Brain microvascular endothelial cell (primary cell): ENCODE data around the gene PKP4.
"Not testable (repeated sequence)": the region's sequence is repeated elsewhere in the genome, so short reads cannot be mapped to it uniquely, and the experiment has no call there.

Source experiments
- DNase-seq: peaks from one replicate; pipeline ENCODE4 v3.0.0-alpha.2; 2020
- H3K27ac ChIP-seq: fragments of 250-450 bp; sonication (Bioruptor Pico); 2 replicates; pipeline ENCODE4 v1.5.1; 2020; ENCODE audit warnings: mild to moderate bottlenecking, moderate library complexity
- H3K27me3 ChIP-seq: fragments of 250-450 bp; sonication (Bioruptor Pico); replicated peaks from 2 replicates; pipeline ENCODE4 v1.5.1; 2020; ENCODE audit warnings: mild to moderate bottlenecking
- H3K36me3 ChIP-seq: fragments of 250-450 bp; sonication (Bioruptor Pico); replicated peaks from 2 replicates; pipeline ENCODE4 v1.5.1; 2020; ENCODE audit warnings: mild to moderate bottlenecking
- H3K4me3 ChIP-seq: 2 replicates; pipeline ENCODE4 v1.5.1; 2011; ENCODE audit warnings: low read depth, mild to moderate bottlenecking, control low read depth, low read length, moderate library complexity
- in situ Hi-C: cut with HindIII; loops from 2 replicates; pipeline ENCODE4 v1.10.0; 2017; ENCODE audit warnings: low sequenced_read_pairs, low pct_ligation_motif_present
- TF ChIP-seq, protein P1 (sequence below): IDR thresholded peaks from 2 replicates; pipeline ENCODE4 v1.5.1; 2011; ENCODE audit warnings: low read depth, mild to moderate bottlenecking, moderate library complexity, low read length, control low read depth, inconsistent platforms; ENCODE audit errors: missing control alignments

Gene PKP4

DNA sequence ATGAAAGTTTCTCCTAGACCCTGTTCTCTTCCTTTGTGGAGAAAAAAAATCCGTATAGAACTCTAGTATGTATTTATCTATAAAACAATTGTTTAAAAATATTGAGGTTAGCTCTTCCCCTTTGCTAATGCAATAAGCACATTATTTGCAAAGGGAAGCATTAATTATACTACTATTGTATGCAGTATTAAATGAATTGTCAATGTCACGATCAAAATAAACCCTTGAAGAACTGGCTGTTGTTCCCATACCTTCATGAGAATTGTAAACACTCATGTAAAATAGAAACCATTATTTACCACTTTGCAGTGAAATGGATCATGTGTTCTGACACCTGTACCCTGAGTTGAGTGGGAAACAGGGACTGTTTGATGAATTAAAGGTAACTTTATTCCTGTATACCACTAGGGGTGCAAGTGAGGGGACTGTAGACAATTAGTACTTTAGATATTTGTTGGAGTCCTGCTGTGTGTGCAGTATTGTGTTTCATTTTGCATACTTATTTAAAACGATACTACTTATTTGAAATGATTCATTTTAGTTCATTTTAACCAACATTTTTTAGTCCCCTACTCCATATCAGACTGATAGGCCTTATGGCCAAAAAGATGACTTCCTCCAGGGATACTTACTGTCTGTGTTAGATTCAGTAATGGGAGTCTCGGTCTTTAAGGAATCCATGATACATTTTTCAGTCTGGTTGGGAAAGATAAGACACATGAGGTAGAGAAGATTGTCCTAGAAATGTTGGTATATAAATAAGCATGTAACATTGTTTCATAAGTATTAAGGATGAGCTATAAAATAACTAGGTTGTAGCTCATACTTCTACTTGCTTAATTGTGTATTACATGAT is 7.9 kb downstream of the PKP4 start:
- no peak for DNase-seq
- no peaks in the 10 kb centered on the region for H3K36me3 ChIP-seq
- no peaks in the 10 kb centered on the region for H3K27me3 ChIP-seq
- TF ChIP-seq, protein P1, sequence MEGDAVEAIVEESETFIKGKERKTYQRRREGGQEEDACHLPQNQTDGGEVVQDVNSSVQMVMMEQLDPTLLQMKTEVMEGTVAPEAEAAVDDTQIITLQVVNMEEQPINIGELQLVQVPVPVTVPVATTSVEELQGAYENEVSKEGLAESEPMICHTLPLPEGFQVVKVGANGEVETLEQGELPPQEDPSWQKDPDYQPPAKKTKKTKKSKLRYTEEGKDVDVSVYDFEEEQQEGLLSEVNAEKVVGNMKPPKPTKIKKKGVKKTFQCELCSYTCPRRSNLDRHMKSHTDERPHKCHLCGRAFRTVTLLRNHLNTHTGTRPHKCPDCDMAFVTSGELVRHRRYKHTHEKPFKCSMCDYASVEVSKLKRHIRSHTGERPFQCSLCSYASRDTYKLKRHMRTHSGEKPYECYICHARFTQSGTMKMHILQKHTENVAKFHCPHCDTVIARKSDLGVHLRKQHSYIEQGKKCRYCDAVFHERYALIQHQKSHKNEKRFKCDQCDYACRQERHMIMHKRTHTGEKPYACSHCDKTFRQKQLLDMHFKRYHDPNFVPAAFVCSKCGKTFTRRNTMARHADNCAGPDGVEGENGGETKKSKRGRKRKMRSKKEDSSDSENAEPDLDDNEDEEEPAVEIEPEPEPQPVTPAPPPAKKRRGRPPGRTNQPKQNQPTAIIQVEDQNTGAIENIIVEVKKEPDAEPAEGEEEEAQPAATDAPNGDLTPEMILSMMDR: peak; percentile 56
- no peak overlapping the region for H3K4me3 ChIP-seq
- H3K27ac ChIP-seq: no peak overlapping the region
- in situ Hi-C loops: no loop called here

DNA sequence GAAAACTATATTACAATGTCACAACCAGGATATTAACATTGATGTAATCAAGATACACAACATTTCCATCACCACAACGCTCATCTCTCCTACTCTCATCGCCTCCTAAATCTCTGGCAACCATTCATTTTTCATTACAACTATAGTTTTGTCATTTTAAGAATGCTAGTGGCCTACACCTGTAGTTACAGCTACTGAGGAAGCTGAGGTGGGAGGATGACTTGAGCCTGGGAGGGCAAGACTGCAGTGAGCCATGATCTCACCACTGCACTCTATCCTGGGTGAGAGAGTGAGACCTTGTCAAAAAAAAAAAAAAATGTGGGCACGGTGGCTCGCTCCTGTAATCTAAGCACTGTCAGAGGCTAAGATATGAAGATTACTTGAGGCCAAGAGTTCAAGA is 10.5 kb downstream of the PKP4 start:
- in situ Hi-C loops: no loop called here
- no peak overlapping the region for H3K4me3 ChIP-seq
- TF ChIP-seq, protein P1: no peak
- no peak for DNase-seq
- no peaks in the 10 kb centered on the region for H3K27me3 ChIP-seq
- no peak overlapping the region for H3K27ac ChIP-seq
- H3K36me3 ChIP-seq: no peaks in the 10 kb centered on the region

DNA sequence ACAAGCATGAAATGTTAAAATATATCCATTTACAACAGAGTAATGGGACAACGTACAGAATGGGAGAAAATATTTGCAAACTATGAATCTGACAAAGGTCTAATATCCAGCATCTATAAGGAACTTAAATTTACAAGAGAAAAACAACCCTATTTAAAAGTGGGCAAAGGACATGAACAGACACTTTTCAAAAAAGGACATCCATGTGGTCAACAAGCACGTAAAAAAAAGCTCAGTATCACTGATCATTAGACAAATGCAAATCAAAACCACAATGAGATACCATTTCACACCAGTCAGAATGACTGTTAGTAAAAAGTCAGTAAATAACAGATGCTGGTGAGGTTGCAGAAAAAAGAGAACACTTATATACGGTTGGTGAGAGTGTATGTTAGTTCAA is 16.1 kb downstream of the PKP4 start:
- in situ Hi-C loops, H3K27me3 ChIP-seq, H3K36me3 ChIP-seq, H3K4me3 ChIP-seq, DNase-seq, H3K27ac ChIP-seq: not testable (repeated sequence)

DNA sequence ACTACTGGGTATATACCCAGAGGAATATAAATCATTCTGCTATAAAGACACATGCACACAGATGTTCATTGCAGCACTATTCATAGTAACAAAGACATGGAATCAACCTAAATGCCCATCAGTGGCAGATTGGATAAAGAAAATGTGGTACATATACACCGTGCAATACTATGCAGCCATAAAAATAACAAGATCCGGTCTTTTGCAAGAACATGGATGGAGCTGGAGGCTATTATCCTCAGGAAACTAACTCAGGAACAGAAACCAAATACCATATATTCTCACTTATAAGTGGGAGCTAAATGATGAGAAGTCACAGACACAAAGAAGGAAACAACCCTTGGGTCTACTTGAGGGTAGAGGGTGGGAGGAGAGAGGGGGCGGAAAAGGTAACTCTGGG is 16.5 kb downstream of the PKP4 start:
- DNase-seq: not testable (repeated sequence)

DNA sequence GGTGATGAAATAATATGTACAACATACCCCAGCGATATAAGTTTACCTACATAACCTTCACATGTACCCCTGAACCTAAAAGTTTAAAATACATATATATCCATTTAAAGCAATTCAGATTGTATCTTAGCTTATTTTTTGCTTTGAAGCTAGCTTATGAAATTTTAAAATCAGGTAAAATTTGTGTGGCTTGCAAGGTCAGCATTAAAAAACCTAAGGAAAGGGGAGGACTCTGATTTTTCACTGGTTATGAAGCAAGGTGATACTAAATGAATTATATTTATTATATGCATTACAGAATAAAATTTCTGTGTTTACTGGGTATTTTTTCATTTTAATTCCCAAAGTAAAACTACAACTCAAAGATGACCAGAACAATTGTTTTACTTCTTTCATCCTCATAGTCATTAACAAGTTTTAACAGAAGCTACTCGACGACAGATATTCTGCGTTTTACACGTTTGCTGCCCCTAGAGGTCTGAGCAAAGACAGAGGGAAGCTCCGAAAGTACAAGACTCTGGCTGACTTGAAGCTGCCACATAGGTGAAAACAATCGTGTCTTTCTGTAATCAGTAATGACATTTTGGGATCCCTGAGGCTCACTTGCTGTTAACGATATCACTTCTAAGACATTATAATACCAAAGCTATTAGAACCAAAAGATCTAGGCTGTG is 17.1 kb downstream of the PKP4 start:
- Histone ChIP-seq H3K27me3 (no peaks in the 10 kb centered on the region), H3K36me3 (no peaks in the 10 kb centered on the region), H3K4me3 (no peak overlapping the region), H3K27ac (no peak overlapping the region)
- TF ChIP-seq, protein P1: peak; percentile 35
- no peak for DNase-seq
- in situ Hi-C loops: no loop called here

More for the DNA sequence above, 16.5 kb downstream of the PKP4 start:
- H3K27me3 ChIP-seq, H3K4me3 ChIP-seq, H3K27ac ChIP-seq, H3K36me3 ChIP-seq, in situ Hi-C loops: not testable (repeated sequence)

DNA sequence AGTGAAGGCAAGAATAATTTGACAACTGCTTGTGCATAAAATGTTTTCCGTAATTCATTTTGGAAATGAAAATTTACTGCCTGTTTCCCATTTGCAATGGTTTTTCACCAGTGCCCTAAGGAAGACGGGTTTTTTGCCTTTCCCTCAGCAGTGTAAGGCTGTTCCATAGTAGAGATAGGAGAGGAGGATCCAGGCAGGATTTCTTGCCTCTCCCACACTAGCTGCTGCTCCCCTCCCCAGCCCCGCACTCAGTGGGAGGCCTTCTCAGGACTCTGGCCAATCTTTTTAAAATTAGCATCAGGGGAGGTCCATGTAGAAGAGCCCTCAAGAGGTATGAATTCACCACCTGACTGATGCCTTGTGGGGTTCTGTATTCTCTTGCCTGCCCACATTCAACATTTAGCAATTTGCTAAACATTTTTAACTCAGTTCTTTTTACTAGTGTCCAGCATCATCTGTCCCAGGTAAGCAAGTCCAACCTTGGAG is 17.8 kb downstream of the PKP4 start:
- not testable (repeated sequence) for DNase-seq

DNA sequence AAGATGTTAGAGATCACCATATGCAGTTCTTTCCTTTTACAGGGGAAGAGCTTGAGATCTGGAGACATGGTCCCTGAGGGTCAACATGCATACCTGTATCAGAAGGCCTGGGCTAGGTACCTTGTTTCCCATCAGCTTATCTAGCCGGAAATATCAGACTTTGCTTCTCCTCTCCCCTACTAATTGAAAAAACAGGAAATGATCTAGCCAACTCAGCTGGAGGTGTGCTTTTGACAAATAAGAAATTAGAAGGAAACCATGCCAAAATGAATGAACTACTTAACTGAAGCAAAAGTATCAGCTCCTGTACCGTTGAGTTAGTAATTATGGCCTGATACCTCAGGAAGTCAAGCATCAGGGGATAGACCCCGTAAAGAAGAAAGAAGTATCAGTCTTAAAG is 20.4 kb downstream of the PKP4 start:
- Histone ChIP-seq H3K27me3 (no peaks in the 10 kb centered on the region), H3K36me3 (no peaks in the 10 kb centered on the region), H3K27ac (no peak overlapping the region), H3K4me3 (no peak overlapping the region)
- in situ Hi-C loops: no loop called here
- DNase-seq: no peak
- TF ChIP-seq, protein P1: no peak

More for the DNA sequence above, 17.8 kb downstream of the PKP4 start:
- H3K27ac ChIP-seq, H3K27me3 ChIP-seq, H3K4me3 ChIP-seq, H3K36me3 ChIP-seq, in situ Hi-C loops: not testable (repeated sequence)
